Right renal cortex interstitium (tissue), 3 donors: ENCODE measurements around the gene DNAH9. TPM values are rescaled to one million over a fixed set of nuclear protein-coding genes. Genes with fewer than 3 reads are reported as not detected.

Experiments used
- DNase-seq, 3 donors: peaks; one replicate each; pipeline ENCODE4 v3.0.0-alpha.2; 2013; ENCODE audit warnings: low read depth in 3 of 3, low spot score in 2 of 3
- polyA plus RNA-seq, 3 donors: library from polyadenylated mRNA; unstranded; fragments of 120-200 nt; gene quantifications; one replicate each; pipeline ENCODE4 v1.2.1, GENCODE V29; 2013; ENCODE audit not compliant: insufficient read length in 3 of 3

DNAH9 gene
- polyA plus RNA-seq, 3 donors: 4.1 to 13.1 (median 4.7) TPM

DNA sequence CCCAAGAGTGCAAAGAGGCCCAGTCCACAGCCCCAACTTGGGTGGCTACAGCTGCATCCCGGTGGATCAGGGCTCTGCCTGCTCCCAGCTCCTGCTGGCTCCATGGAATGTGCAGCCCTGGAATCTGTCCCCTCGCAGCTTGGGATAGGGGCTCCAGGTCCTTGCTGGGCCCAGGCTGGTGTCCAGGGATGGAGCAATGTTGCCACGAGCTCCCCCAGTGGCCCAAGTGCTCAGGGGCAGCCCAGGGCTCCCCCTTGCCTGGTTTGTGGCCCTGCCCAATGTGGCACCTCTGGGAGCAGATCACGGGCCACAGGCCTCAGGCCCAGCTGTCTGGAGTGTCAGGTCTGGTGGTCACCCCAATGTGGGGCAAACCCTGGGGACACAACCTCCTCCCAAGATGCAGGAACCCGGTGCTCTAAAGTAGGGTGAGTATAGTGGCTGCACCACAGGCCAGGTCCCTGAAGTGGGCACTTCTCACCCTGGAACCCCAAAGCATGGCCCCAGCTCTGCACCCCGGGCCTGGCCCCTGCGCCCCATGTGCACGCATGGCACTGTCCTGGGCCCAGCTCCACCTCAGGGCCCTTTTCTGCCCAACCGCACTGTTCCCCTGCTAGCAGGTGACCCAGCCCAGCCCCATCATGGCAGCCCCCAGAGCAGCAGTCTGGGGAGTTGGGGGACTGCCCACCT is 14.8 kb upstream of the DNAH9 start:
- no peak for DNase-seq

- DNase-seq: no peak
Observed at GRCh38 chr17:11589716-11590115, 8.6 kb upstream of the DNAH9 start.

DNA sequence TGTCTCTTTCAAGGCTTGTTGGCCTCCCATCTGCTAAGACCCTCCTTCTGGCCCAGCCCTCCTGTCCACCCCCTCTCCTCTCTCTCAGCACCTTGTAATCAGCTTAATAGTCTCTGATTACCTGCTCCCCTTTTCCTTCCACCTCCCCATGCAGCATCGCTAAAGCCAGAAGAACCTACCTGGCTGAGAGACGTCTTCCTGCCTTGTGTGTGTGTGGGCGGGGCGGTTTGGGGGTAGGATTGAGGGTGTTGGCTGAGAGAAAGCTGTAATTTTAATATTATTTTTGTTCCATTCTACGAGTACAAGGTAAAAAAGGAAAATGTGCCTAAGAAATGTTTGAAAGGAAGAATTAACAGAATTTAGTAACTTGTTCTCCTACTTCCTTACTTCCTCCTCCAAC is 3.4 kb downstream of the DNAH9 start:
- no peak for DNase-seq

GRCh38 chr17:11608396-11608795 is 10.1 kb downstream of the DNAH9 start:
- DNase-seq: peak in 2 of 3 donors; percentile 55 to 57

- no peak for DNase-seq
Observed at GRCh38 chr17:11610999-11611566, 12.8 kb downstream of the DNAH9 start.

- DNase-seq: no peak
Observed at GRCh38 chr17:11612956-11613355, 14.7 kb downstream of the DNAH9 start.

DNA sequence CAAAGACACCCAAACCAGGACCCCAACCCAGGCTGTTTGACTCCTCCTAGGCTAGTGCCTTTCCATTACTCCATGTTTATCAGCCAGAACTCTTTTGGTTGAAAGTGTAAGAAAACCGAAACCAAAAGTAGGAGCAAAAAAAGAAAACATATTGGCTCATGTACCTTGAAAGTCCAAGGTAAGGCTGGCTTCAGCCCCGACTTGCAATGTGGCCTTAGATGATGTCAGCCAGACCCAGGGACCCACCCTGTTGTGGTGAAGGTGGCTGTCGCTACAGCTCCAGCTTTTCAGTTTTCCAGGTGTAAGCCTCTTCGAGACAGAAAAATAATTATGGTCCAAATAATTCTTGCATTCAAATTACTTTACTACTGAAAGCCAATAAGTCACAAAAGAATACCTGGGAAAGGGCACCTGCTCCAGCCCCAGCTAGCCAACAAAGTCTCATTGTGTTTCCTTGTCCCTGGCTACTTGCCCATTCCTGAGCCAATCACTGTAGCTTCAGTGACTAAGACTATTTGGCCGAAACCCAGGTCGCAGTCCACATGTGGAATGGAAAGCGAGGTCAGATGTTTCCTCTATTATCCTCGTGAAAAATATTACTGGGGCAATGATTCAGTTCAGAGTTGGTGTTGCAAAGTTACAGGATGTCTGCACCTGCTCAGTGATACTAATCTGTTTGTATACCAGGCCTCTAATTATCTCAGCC is 20.7 kb downstream of the DNAH9 start:
- DNase-seq: no peak

GRCh38 chr17:11622492-11622891 is 24.2 kb downstream of the DNAH9 start:
- DNase-seq: no peak

GRCh38 chr17:11624976-11625375 is 26.7 kb downstream of the DNAH9 start:
- DNase-seq: no peak

GRCh38 chr17:11625878-11626277 is 27.6 kb downstream of the DNAH9 start:
- no peak for DNase-seq

GRCh38 chr17:11627301-11627940 is 29.2 kb downstream of the DNAH9 start:
- DNase-seq: no peak

DNA sequence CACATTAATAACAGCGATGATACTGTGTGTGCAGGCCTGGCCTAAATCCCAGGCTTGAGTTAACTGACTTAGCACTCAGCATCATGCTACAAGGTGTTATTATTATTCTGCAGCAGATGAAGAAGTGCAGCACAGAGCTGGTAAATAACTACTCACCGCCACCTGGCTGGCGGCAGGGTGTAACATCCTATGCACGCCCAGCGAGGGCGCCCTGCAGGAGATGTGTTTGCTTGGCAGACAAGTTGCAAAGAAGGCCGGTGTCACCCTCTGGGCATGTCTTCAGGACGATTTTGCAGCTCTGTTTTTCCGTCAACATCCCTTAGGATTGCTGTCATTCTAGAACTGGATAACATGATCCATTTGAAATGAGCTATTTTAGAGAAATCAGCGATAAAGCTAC is 30.1 kb downstream of the DNAH9 start:
- DNase-seq: no peak

- no peak for DNase-seq
Observed at GRCh38 chr17:11628831-11629230, 30.6 kb downstream of the DNAH9 start.

DNA sequence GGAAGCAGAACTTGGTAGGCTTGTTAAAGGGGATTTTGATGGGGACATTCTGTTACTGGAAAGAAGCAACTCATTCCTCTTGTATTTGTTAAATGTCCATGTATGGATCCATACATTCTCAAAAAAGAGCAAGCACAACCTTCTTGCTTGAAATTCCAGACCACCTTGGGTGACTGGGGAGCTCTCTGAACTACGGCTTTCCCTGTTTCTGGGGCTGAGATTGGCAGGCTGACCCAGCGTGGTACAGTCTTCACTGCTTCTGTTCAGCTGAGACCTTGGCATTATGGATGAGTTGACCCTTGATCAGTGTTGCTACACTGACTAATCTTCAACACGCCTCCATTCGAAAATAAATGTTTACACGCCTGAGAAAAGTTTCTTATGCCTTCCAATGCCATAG is 38.5 kb downstream of the DNAH9 start:
- no peak for DNase-seq

DNA sequence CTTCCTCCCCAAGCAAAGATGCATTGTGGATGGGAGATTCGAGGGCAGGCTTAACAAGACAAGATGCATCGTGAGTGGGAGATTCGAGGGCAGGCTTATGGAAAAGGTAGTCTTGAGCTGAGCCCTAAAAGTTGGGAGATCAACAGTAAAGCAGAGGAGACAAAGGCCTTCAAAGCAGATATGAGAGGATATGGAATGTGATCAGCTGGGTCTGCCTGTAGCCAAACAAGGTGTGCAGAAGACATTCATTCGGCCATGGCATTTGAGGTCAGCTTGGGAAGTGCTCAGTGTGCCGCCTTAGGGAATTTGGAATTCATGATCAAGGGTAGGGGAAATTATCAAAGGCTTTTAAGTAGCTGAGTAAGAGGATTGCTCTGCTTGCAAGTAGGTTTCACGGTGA is 39.5 kb downstream of the DNAH9 start:
- DNase-seq: no peak

- no peak for DNase-seq
Observed at GRCh38 chr17:11638700-11639265, 40.5 kb downstream of the DNAH9 start.

GRCh38 chr17:11639736-11640462 is 41.6 kb downstream of the DNAH9 start:
- no peak for DNase-seq

GRCh38 chr17:11640463-11640814 is 42.2 kb downstream of the DNAH9 start:
- no peak for DNase-seq

DNA sequence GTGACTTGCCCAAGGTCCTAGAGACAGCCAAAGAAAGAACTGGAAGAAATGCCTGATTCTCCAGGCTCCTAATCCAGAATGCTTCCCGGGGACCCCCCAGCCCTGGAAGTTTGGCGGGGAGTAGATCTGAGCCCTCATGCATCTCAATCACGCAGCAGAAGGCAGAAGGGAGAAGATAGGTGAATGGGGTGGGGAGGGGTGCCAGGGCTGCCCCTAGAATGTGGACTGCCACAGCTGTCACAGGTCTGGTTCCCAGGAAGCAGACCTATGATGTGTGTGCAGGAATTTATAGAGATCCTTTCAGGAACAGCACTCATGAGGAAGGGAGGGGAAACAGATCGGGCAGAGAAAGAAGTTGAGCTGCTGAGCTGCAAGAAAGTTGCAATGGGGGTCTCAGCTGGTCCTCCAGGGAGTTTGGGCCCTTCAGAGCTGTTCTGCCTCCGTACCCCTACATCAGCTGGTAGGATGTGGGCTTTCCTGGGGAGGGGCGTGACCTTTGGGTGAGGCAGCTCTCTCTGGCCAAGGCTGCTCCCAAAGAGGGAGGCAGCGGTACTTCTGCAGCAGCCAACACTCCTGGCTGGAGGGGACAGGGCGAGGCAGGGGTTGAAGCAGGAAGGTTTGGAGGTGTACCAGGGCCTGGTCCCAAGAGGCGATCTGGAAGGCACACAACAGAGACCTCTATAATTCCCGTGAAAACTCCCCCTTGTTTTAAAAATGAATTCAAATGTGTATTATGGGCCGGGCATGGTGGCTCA is 43.4 kb downstream of the DNAH9 start:
- no peak for DNase-seq

GRCh38 chr17:11642655-11643054 is 44.4 kb downstream of the DNAH9 start:
- no peak for DNase-seq
